GM12878 (cell line): ENCODE data around the gene CD55. TPM values are rescaled to one million over a fixed set of nuclear protein-coding genes. Genes with fewer than 3 reads are reported as not detected.

ENCODE experiments used
- ATAC-seq: fragments of 200-7000 bp; cut with Tn5 transposase; 3 replicates; pipeline ENCODE4 v1.9.1; 2020; ENCODE audit warnings: mild to moderate bottlenecking, moderate library complexity
- BruUV-seq: library from RNA; stranded (reverse); fragments of 400-500 nt; replicated peaks from 2 replicates; lab custom pipeline; 2021; lab: Mats Ljungman, UMichigan
- CTCF ChIA-PET: fragments of 300-600 bp; sonication (Branson Sonifier 250); formaldehyde crosslinking; extraction: SDS; loops from one replicate; lab custom pipeline; 2021; ENCODE audit warnings: inconsistent platforms; lab: Yijun Ruan, JAX
- POLR2A ChIA-PET: fragments of 350-600 bp; formaldehyde crosslinking; extraction: SDS; loops from one replicate; lab custom pipeline; 2021; ENCODE audit warnings: inconsistent platforms; lab: Charles Lee
- RAD21 ChIA-PET: fragments of 300-600 bp; sonication (Branson Sonifier 250); formaldehyde crosslinking; loops from one replicate; lab custom pipeline; 2023; ENCODE audit warnings: antibody characterized with exemption; ENCODE audit not compliant: unreplicated experiment; lab: Charles Lee
- SMC1A ChIA-PET: fragments of 300-600 bp; sonication (Branson Sonifier 250); formaldehyde crosslinking; loops from one replicate; lab custom pipeline; 2023; ENCODE audit not compliant: unreplicated experiment, uncharacterized antibody; lab: Charles Lee
- DNase-seq: peaks from one replicate; pipeline ENCODE4 v3.0.0-alpha.2; 2011; ENCODE audit warnings: low read depth, low spot score
- FAIRE-seq: peaks from 3 replicates; lab custom pipeline; 2011; peaks lifted over from hg19 to GRCh38; lab: Jason Lieb, UNC
- H2AFZ ChIP-seq: 2 replicates; pipeline ENCODE4 v1.6.0; 2011; ENCODE audit warnings: low read depth, low read length, control low read depth; ENCODE audit not compliant: control insufficient read depth
- H3K27ac ChIP-seq: 2 replicates; pipeline ENCODE4 v1.5.1; 2011; ENCODE audit warnings: control low read depth; ENCODE audit not compliant: control insufficient read depth, insufficient read depth
- H3K27me3 ChIP-seq, 2 experiments: replicated peaks in 1 of 2; 2 replicates each; pipeline versions ENCODE4 v1.6.0 to v1.6.1; 2011; ENCODE audit warnings: low read length in 1 of 2; ENCODE audit not compliant: control insufficient read depth in 2 of 2, insufficient read depth in 2 of 2
- H3K36me3 ChIP-seq, 2 experiments: 2 replicates each; pipeline ENCODE4 v1.5.1; 2011; ENCODE audit warnings: low read length in 1 of 2; ENCODE audit not compliant: control insufficient read depth in 2 of 2, insufficient read depth in 2 of 2
- H3K4me1 ChIP-seq: 2 replicates; pipeline ENCODE4 v1.6.1; 2011; ENCODE audit warnings: mild to moderate bottlenecking, low read length, moderate library complexity, mixed read lengths; ENCODE audit not compliant: control insufficient read depth, insufficient read depth
- H3K4me2 ChIP-seq: 2 replicates; pipeline ENCODE4 v1.6.0; 2011; ENCODE audit warnings: control low read depth; ENCODE audit not compliant: control insufficient read depth, insufficient read depth
- H3K4me3 ChIP-seq: fragments of 200-600 bp; sonication (generic); 2 replicates; pipeline ENCODE4 v1.5.1; 2016
- H3K79me2 ChIP-seq: 2 replicates; pipeline ENCODE4 v1.6.0; 2011; ENCODE audit warnings: low read length; ENCODE audit not compliant: control insufficient read depth, insufficient read depth
- H3K9ac ChIP-seq: 2 replicates; pipeline ENCODE4 v1.8.0; 2011; ENCODE audit warnings: low read length, control low read depth, mixed read lengths; ENCODE audit not compliant: control insufficient read depth, insufficient read depth
- H3K9me3 ChIP-seq: replicated peaks from 3 replicates; pipeline ENCODE4 v1.5.1; 2011; ENCODE audit warnings: mild to moderate bottlenecking, low read length; ENCODE audit not compliant: control insufficient read depth, insufficient read depth
- H4K20me1 ChIP-seq: 2 replicates; pipeline ENCODE4 v1.6.0; 2011; ENCODE audit not compliant: control insufficient read depth, insufficient read depth
- ASH2L ChIP-seq: fragments of 300-600, 200-600 bp; sonication (generic); IDR thresholded peaks from 2 replicates; pipeline ENCODE4 v1.6.1; 2017; ENCODE audit warnings: low read depth, mild to moderate bottlenecking, borderline replicate concordance
- BACH1 ChIP-seq: fragments of 450-650 bp; IDR thresholded peaks from 2 replicates; pipeline ENCODE4 v1.6.1; 2017; ENCODE audit warnings: mild to moderate bottlenecking, borderline replicate concordance
- BCL11A ChIP-seq: IDR thresholded peaks from 2 replicates; pipeline ENCODE4 v1.6.1; 2011; ENCODE audit warnings: low read depth, low read length
- BRCA1 ChIP-seq: IDR thresholded peaks from 2 replicates; pipeline ENCODE4 v1.6.1; 2011; ENCODE audit warnings: low read depth, low read length, improper control_type of control experiment
- CHD2 ChIP-seq: IDR thresholded peaks from 2 replicates; pipeline ENCODE4 v1.6.1; 2011; ENCODE audit warnings: low read depth, low read length, improper control_type of control experiment, borderline replicate concordance
- CREB1 ChIP-seq: IDR thresholded peaks from 2 replicates; pipeline ENCODE4 v1.6.1; 2012; ENCODE audit warnings: low read depth, mild to moderate bottlenecking, inconsistent platforms
- EP300 ChIP-seq, 2 experiments: fragments of 150-350 bp in 1 of 2; IDR thresholded peaks; 2 replicates each; pipeline ENCODE4 v1.6.1; 2011 to 2012; ENCODE audit warnings: low read depth in 2 of 2, low read length in 2 of 2, borderline replicate concordance in 1 of 2, improper control_type of control experiment in 1 of 2, inconsistent platforms in 1 of 2; ENCODE audit not compliant: control insufficient read depth in 1 of 2
- ESRRA ChIP-seq: IDR thresholded peaks from 2 replicates; pipeline ENCODE4 v1.6.1; 2012; ENCODE audit warnings: mild to moderate bottlenecking, low read length, improper control_type of control experiment
- JUND ChIP-seq: IDR thresholded peaks from 2 replicates; pipeline ENCODE4 v1.6.1; 2012; ENCODE audit warnings: low read depth, mild to moderate bottlenecking, low read length, improper control_type of control experiment, moderate library complexity
- PML ChIP-seq: IDR thresholded peaks from 2 replicates; pipeline ENCODE4 v1.6.1; 2012; ENCODE audit warnings: low read length, inconsistent platforms
- RAD21 ChIP-seq: IDR thresholded peaks from 2 replicates; pipeline ENCODE4 v1.6.1; 2011; ENCODE audit warnings: mild to moderate bottlenecking, low read depth, low read length, moderate library complexity; ENCODE audit not compliant: insufficient read depth
- SRF ChIP-seq, 2 experiments: IDR thresholded peaks; 2 replicates each; pipeline ENCODE4 v1.6.1; 2011; ENCODE audit warnings: low read depth in 2 of 2, low read length in 2 of 2, mild to moderate bottlenecking in 1 of 2, moderate library complexity in 1 of 2
- SUPT20H ChIP-seq: IDR thresholded peaks from 2 replicates; pipeline ENCODE4 v1.6.1; 2011; ENCODE audit warnings: low read depth, mild to moderate bottlenecking, low read length, moderate library complexity, borderline replicate concordance; ENCODE audit not compliant: control insufficient read depth
- TCF12 ChIP-seq: IDR thresholded peaks from 2 replicates; pipeline ENCODE4 v1.6.1; 2011; ENCODE audit warnings: low read depth, mild to moderate bottlenecking, low read length
- TCF3 ChIP-seq: IDR thresholded peaks from 2 replicates; pipeline ENCODE4 v1.6.1; 2012; ENCODE audit warnings: low read depth, mild to moderate bottlenecking, low read length, borderline replicate concordance; ENCODE audit not compliant: insufficient read depth
- ZNF217 ChIP-seq: fragments of 450-650 bp; IDR thresholded peaks from 2 replicates; pipeline ENCODE4 v1.6.1; 2017; ENCODE audit warnings: antibody characterized with exemption, mild to moderate bottlenecking
- ZNF274 ChIP-seq: IDR thresholded peaks from one replicate; pipeline ENCODE4 v1.8.0; 2011; ENCODE audit not compliant: insufficient read length, insufficient read depth
- WGBS: methylation state at CpG from one replicate; pipeline ENCODE4 v1.1.6; 2016; ENCODE audit warnings: low lambda C conversion rate; ENCODE audit not compliant: insufficient replicate concordance, insufficient coverage; ENCODE audit errors: missing lambda C conversion rate; 5-methylcytosine and 5-hydroxymethylcytosine counted together
- in situ Hi-C: fragments of 300-500 bp; cut with MboI; formaldehyde crosslinking; loops from 9 replicates; pipeline ENCODE4 v1.14.3; 2018; ENCODE audit warnings: mixed read lengths
- intact Hi-C: fragments of 100-400 bp; cut with micrococcal nuclease; formaldehyde crosslinking; loops from one replicate; pipeline ENCODE4 v1.14.2; 2022; ENCODE audit not compliant: unreplicated experiment
- polyA plus RNA-seq, 11 experiments: library from polyadenylated mRNA; depleted of rRNA in 4 of 11; unstranded in 6 of 11; stranded (reverse) in 5 of 11; fragments of >200 nt; fragmentation: Nextera tagmentation in 4 of 11; fragmentation: Illumina TruSeq in 1 of 11; extraction: Ambion mirVana in 4 of 11; extraction: Trizol in 1 of 11; gene quantifications; 1 replicate in 1 of 11; 2 replicates in 10 of 11; pipeline versions ENCODE4 v1.2.1 to v1.2.3, GENCODE V29; 2011 to 2016; ENCODE audit warnings: inconsistent platforms in 2 of 11, missing spikeins in 2 of 11, low read depth in 1 of 11
- total RNA-seq, 4 experiments: library from RNA; depleted of rRNA in 3 of 4; stranded (reverse); fragments of >200 nt in 3 of 4; fragmentation: Illumina TruSeq in 1 of 4; extraction: Trizol in 1 of 4; gene quantifications; 2 replicates each; pipeline versions ENCODE4 v1.2.1 to v1.2.3, GENCODE V29; 2013 to 2021
- TF ChIP-seq, protein P1 (sequence below): fragments of 450-650 bp; IDR thresholded peaks from 2 replicates; pipeline ENCODE4 v1.6.1; 2014; ENCODE audit warnings: mild to moderate bottlenecking
- TF ChIP-seq, protein P2 (sequence below): fragments of 450-650 bp; IDR thresholded peaks from 2 replicates; pipeline ENCODE4 v1.6.1; 2017; ENCODE audit warnings: mild to moderate bottlenecking
- TF ChIP-seq, protein P3 (sequence below): IDR thresholded peaks from 2 replicates; pipeline ENCODE4 v1.6.1; 2012; ENCODE audit warnings: low read depth, low read length, improper control_type of control experiment

Gene CD55
- total and polyA plus RNA-seq, 10 of the 15 experiments (the other 5 are each of a cell fraction or from before 2014, with no cell fraction given), result 5.2 to 46.5 (median 15.1) TPM

DNA sequence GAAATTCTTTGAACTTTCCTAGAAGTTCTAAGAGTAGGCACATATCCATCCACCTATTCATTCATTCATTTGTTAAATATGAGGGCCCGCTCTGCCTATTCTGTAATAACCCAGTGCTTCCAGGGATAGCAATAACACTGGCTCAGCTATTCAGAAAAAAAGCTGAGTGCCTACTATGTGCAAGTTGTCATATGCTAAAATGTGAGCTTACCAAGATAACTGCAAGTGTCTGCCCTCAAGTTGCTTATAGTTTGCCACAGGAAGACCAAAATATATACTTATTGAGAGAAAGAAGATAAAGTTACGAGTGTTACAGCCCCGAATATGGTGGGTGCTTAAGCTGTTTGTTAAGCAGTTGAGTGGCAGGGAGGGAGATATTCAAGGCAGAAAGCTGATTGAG is 39.6 kb downstream of the CD55 start:
- H3K9ac ChIP-seq, result no peak overlapping the region
- TF ChIP-seq BCL11A, result no peak
- TF ChIP-seq, protein P1, sequence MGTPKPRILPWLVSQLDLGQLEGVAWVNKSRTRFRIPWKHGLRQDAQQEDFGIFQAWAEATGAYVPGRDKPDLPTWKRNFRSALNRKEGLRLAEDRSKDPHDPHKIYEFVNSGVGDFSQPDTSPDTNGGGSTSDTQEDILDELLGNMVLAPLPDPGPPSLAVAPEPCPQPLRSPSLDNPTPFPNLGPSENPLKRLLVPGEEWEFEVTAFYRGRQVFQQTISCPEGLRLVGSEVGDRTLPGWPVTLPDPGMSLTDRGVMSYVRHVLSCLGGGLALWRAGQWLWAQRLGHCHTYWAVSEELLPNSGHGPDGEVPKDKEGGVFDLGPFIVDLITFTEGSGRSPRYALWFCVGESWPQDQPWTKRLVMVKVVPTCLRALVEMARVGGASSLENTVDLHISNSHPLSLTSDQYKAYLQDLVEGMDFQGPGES, result no peak
- no peak for TF ChIP-seq ASH2L
- TF ChIP-seq SRF (IDR thresholded peaks at IDR 0.05; ENCODE audit: low read depth in 2 of 2, low read length in 2 of 2), result no peak
- no peak for TF ChIP-seq TCF3
- TF ChIP-seq JUND, result no peak
- no peak for TF ChIP-seq EP300 (IDR thresholded peaks at IDR 0.05; ENCODE audit: borderline replicate concordance in 1 of 2, control insufficient read depth in 1 of 2, low read depth in 2 of 2, low read length in 2 of 2)
- TF ChIP-seq TCF12, result no peak
- no peak for TF ChIP-seq CREB1
- TF ChIP-seq, protein P2, sequence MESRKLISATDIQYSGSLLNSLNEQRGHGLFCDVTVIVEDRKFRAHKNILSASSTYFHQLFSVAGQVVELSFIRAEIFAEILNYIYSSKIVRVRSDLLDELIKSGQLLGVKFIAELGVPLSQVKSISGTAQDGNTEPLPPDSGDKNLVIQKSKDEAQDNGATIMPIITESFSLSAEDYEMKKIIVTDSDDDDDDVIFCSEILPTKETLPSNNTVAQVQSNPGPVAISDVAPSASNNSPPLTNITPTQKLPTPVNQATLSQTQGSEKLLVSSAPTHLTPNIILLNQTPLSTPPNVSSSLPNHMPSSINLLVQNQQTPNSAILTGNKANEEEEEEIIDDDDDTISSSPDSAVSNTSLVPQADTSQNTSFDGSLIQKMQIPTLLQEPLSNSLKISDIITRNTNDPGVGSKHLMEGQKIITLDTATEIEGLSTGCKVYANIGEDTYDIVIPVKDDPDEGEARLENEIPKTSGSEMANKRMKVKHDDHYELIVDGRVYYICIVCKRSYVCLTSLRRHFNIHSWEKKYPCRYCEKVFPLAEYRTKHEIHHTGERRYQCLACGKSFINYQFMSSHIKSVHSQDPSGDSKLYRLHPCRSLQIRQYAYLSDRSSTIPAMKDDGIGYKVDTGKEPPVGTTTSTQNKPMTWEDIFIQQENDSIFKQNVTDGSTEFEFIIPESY, result no peak
- no peak for TF ChIP-seq BACH1
- TF ChIP-seq ZNF274, result no peak
- TF ChIP-seq, protein P3, sequence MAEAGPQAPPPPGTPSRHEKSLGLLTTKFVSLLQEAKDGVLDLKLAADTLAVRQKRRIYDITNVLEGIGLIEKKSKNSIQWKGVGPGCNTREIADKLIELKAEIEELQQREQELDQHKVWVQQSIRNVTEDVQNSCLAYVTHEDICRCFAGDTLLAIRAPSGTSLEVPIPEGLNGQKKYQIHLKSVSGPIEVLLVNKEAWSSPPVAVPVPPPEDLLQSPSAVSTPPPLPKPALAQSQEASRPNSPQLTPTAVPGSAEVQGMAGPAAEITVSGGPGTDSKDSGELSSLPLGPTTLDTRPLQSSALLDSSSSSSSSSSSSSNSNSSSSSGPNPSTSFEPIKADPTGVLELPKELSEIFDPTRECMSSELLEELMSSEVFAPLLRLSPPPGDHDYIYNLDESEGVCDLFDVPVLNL, result no peak
- no peak for TF ChIP-seq BRCA1
- TF ChIP-seq ZNF217, result no peak
- TF ChIP-seq ESRRA, result no peak
- no peak for TF ChIP-seq SUPT20H
- no peak for TF ChIP-seq RAD21
- TF ChIP-seq CHD2, result no peak
- TF ChIP-seq PML, result no peak
- TF ChIP-seq, all 136 proteins: peak for 0
- no peaks in the 10 kb centered on the region for H3K27me3 ChIP-seq
- in situ Hi-C loops (no loop called here), intact Hi-C loops (no loop called here)
- WGBS, result 82% methylated on average over 3 of the region's 3 CpGs
- RAD21 ChIA-PET, result interaction anchor here (1.5 kb wide), 1 partner anchor 39 kb away, joined by 3 read pairs; the partner anchor contains the start of gene CD55
- H3K27ac ChIP-seq, result no peak overlapping the region
- H3K4me3 ChIP-seq, result no peak overlapping the region
- no peak overlapping the region for H2AFZ ChIP-seq
- H3K4me1 ChIP-seq, result no peaks in the 10 kb centered on the region
- DNase-seq (no peak), ATAC-seq (no peak), FAIRE-seq (no peak)
- H3K79me2 ChIP-seq, result no peaks in the 10 kb centered on the region
- CTCF ChIA-PET, result interaction anchor here (1.6 kb wide), 1 partner anchor 39 kb away, joined by 3 read pairs; no protein-coding TSS in a partner anchor
- H3K36me3 ChIP-seq, result no peaks in the 10 kb centered on the region
- SMC1A ChIA-PET, result no interaction called here
- BruUV-seq, result no TSS peak
- no peak overlapping the region for H3K4me2 ChIP-seq
- H3K9me3 ChIP-seq, result no peaks in the 10 kb centered on the region; the same call in 2 of the 3 replicates
- H4K20me1 ChIP-seq, result no peaks in the 10 kb centered on the region
- POLR2A ChIA-PET, result no interaction called here
